Nucleus accumbens (tissue), 56 donors: Measurements from ENCODE around the gene UBL7.

ENCODE experiments used
- DNase-seq, 56 donors: peaks; one replicate each; lab custom pipeline; 2025; lab: John Stamatoyannopoulos, UW

UBL7 gene

GRCh38 chr15:74396445-74397238 lies 64.3 kb downstream of the UBL7 start:
- DNase-seq = peak in 6 of 56 donors; percentile 12 to 38 (median 24)

- no peak for DNase-seq
These were observed 64.9 kb downstream of the UBL7 start for GRCh38 chr15:74396146-74396438.
